WTC11 (cell line): ENCODE measurements around the gene SMC3.

Source experiments
- FOXJ3 ChIP-seq: sonication (generic); formaldehyde crosslinking; IDR thresholded peaks from 2 replicates; pipeline ENCODE4 v1.9.0; 2021; ENCODE audit warnings: missing genetic modification reagents, mild to moderate bottlenecking, borderline replicate concordance
- FOXK1 ChIP-seq: sonication (generic); formaldehyde crosslinking; IDR thresholded peaks from 2 replicates; pipeline ENCODE4 v1.8.0; 2022; ENCODE audit warnings: mild to moderate bottlenecking, moderate library complexity, missing genetic modification reagents
- HMGA2 ChIP-seq: fragments of 250-450 bp; sonication (Bioruptor Pico); IDR thresholded peaks from 2 replicates; pipeline ENCODE4 v1.4.0; 2021; ENCODE audit warnings: mild to moderate bottlenecking, moderate library complexity
- MYBL2 ChIP-seq: sonication (generic); formaldehyde crosslinking; IDR thresholded peaks from 2 replicates; pipeline ENCODE4 v1.8.1; 2023; ENCODE audit warnings: mild to moderate bottlenecking, moderate library complexity, missing genetic modification reagents
- SP1 ChIP-seq: sonication (generic); formaldehyde crosslinking; conservative IDR thresholded peaks from 2 replicates; pipeline ENCODE4 v1.8.1; 2022; ENCODE audit warnings: missing genetic modification reagents
- TF ChIP-seq, protein P1 (sequence below): fragments of 200-600 bp; IDR thresholded peaks from 2 replicates; pipeline ENCODE4 v1.8.0; 2022; ENCODE audit warnings: antibody characterized with exemption
- TF ChIP-seq, protein P2 (sequence below): sonication (generic); formaldehyde crosslinking; IDR thresholded peaks from 2 replicates; pipeline ENCODE4 v1.8.0; 2022; ENCODE audit warnings: mild to moderate bottlenecking, missing genetic modification reagents

DNA sequence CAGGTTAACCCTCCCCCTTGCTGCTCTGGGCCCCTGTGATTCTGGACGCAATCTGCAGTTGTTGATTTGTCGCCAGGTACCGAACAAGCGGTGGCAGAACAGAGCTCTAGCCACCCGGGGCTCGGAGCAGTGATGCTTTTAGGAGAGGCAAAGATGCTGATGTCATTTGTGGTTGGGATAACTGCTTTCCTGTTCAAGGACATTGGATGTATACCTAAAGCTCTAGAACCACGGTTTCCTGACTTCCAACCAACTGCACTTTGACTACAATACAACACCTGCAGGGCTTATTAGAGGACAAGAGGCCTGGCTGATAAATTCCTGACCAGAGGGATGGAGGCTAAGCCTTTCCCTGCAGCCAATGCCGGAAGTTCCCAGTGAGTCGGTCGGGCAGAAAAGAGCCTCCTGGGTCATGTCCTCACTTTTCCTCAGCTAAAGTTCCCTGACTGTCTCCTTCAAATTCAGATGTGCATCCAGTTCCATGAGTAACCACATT is 70.1 kb downstream of the SMC3 start:
- no peak for TF ChIP-seq FOXJ3 (CRISPR knock-in tag)
- TF ChIP-seq, protein P1, sequence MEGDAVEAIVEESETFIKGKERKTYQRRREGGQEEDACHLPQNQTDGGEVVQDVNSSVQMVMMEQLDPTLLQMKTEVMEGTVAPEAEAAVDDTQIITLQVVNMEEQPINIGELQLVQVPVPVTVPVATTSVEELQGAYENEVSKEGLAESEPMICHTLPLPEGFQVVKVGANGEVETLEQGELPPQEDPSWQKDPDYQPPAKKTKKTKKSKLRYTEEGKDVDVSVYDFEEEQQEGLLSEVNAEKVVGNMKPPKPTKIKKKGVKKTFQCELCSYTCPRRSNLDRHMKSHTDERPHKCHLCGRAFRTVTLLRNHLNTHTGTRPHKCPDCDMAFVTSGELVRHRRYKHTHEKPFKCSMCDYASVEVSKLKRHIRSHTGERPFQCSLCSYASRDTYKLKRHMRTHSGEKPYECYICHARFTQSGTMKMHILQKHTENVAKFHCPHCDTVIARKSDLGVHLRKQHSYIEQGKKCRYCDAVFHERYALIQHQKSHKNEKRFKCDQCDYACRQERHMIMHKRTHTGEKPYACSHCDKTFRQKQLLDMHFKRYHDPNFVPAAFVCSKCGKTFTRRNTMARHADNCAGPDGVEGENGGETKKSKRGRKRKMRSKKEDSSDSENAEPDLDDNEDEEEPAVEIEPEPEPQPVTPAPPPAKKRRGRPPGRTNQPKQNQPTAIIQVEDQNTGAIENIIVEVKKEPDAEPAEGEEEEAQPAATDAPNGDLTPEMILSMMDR, result no peak
- no peak for TF ChIP-seq FOXK1 (CRISPR knock-in tag)
- no peak for TF ChIP-seq MYBL2 (CRISPR knock-in tag)
- no peak for TF ChIP-seq SP1 (CRISPR knock-in tag)
- TF ChIP-seq, protein P2, sequence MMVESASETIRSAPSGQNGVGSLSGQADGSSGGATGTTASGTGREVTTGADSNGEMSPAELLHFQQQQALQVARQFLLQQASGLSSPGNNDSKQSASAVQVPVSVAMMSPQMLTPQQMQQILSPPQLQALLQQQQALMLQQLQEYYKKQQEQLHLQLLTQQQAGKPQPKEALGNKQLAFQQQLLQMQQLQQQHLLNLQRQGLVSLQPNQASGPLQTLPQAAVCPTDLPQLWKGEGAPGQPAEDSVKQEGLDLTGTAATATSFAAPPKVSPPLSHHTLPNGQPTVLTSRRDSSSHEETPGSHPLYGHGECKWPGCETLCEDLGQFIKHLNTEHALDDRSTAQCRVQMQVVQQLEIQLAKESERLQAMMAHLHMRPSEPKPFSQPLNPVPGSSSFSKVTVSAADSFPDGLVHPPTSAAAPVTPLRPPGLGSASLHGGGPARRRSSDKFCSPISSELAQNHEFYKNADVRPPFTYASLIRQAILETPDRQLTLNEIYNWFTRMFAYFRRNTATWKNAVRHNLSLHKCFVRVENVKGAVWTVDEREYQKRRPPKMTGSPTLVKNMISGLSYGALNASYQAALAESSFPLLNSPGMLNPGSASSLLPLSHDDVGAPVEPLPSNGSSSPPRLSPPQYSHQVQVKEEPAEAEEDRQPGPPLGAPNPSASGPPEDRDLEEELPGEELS (CRISPR knock-in tag), result no peak
- no peak for TF ChIP-seq HMGA2 (CRISPR knock-in tag)
